ENCODE results near the gene MOB2. TPM values are rescaled to one million over a fixed set of nuclear protein-coding genes. Genes with fewer than 3 reads are reported as not detected.
"Not testable (repeated sequence)": the region's sequence is repeated elsewhere in the genome, so short reads cannot be mapped to it uniquely, and the experiment has no call there.

Gene MOB2
- total and polyA plus RNA-seq, 4 donors: 8.3 to 18.5 (median 14.8) TPM

- DNase-seq (ENCODE audit: low spot score): no peak
- H3K36me3 ChIP-seq (ENCODE audit: control insufficient read depth in 4 of 4, insufficient read depth in 3 of 4, low read depth in 1 of 4, low read length in 3 of 4): no peaks in the 10 kb centered on the region
- no peak overlapping the region for H3K9ac ChIP-seq (ENCODE audit: low read depth in 1 of 2, low read length in 2 of 2)
- 74% methylated on average over 17 of the region's 17 CpGs for WGBS
- no peaks in the 10 kb centered on the region for H3K9me3 ChIP-seq (ENCODE audit: control insufficient read depth in 4 of 4, low read length in 3 of 4)
- no peak for TF ChIP-seq ATF3 (IDR thresholded peaks at IDR 0.05)
- no peak for TF ChIP-seq JUND (IDR thresholded peaks at IDR 0.05)
- no peak for TF ChIP-seq TAF1 (conservative IDR thresholded peaks at IDR 0.05)
- TF ChIP-seq HNF4G (IDR thresholded peaks at IDR 0.05): no peak
- no peak for TF ChIP-seq FOXA1 (IDR thresholded peaks at IDR 0.05)
- TF ChIP-seq EGR1 (IDR thresholded peaks at IDR 0.05; ENCODE audit: low read depth in 2 of 2): no peak
- no peak for TF ChIP-seq RAD21 (IDR thresholded peaks at IDR 0.05)
- no peak for TF ChIP-seq ZBTB33 (IDR thresholded peaks at IDR 0.05)
- no peak for TF ChIP-seq GABPA (IDR thresholded peaks at IDR 0.05 in 1 of 2, conservative IDR thresholded peaks at IDR 0.05 in 1 of 2)
- no peak for TF ChIP-seq HNF4A (conservative IDR thresholded peaks at IDR 0.05)
- no peak for TF ChIP-seq FOXA2 (IDR thresholded peaks at IDR 0.05)
- no peak for TF ChIP-seq MAX (IDR thresholded peaks at IDR 0.05)
- TF ChIP-seq SP1 (IDR thresholded peaks at IDR 0.05): no peak
- TF ChIP-seq YY1 (IDR thresholded peaks at IDR 0.05): no peak
- TF ChIP-seq CTCF (IDR thresholded peaks at IDR 0.05; ENCODE audit: low read depth, low read length, missing input control): no peak
- no peak for TF ChIP-seq RXRA (IDR thresholded peaks at IDR 0.05)
- no peak for TF ChIP-seq NR2F2 (IDR thresholded peaks at IDR 0.05)
- H3K27me3 ChIP-seq (ENCODE audit: control insufficient read depth in 4 of 4, insufficient read depth in 4 of 4, low read length in 3 of 4): peaks cover 0 to 3% (median 0%) of the 10 kb centered on the region in 4 donors
- H3K4me1 ChIP-seq (ENCODE audit: control insufficient read depth in 4 of 4, insufficient read depth in 4 of 4, low read length in 3 of 4): no peaks in the 10 kb centered on the region
- no peak overlapping the region for H3K4me3 ChIP-seq (ENCODE audit: low read depth in 1 of 3, low read length in 3 of 3)
- no peak overlapping the region for H3K27ac ChIP-seq (ENCODE audit: low read depth in 1 of 2, low read length in 2 of 2)
Measured at GRCh38 chr11:1425439-1425838, 61.1 kb downstream of the MOB2 start.

- Histone ChIP-seq H3K4me1 (ENCODE audit: control insufficient read depth in 4 of 4, insufficient read depth in 4 of 4, low read length in 3 of 4) (no peaks in the 10 kb centered on the region), H3K27me3 (ENCODE audit: control insufficient read depth in 4 of 4, insufficient read depth in 4 of 4, low read length in 3 of 4) (peaks cover 0 to 3% (median 0%) of the 10 kb centered on the region in 4 donors), H3K9me3 (ENCODE audit: control insufficient read depth in 4 of 4, low read length in 3 of 4) (peaks cover 0 to under 1% (median 0%) of the 10 kb centered on the region in 4 donors), H3K36me3 (ENCODE audit: control insufficient read depth in 4 of 4, insufficient read depth in 3 of 4, low read depth in 1 of 4, low read length in 3 of 4) (no peaks in the 10 kb centered on the region), H3K9ac (ENCODE audit: low read depth in 1 of 2, low read length in 2 of 2) (no peak overlapping the region), H3K27ac (ENCODE audit: low read depth in 1 of 2, low read length in 2 of 2) (no peak overlapping the region), H3K4me3 (ENCODE audit: low read depth in 1 of 3, low read length in 3 of 3) (no peak overlapping the region)
- 85% methylated on average over 22 of the region's 22 CpGs for WGBS
- no peak for TF ChIP-seq REST (IDR thresholded peaks at IDR 0.05)
- no peak for TF ChIP-seq SP1 (IDR thresholded peaks at IDR 0.05)
- TF ChIP-seq TAF1 (conservative IDR thresholded peaks at IDR 0.05): no peak
- TF ChIP-seq ZBTB33 (IDR thresholded peaks at IDR 0.05): no peak
- TF ChIP-seq YY1 (IDR thresholded peaks at IDR 0.05): no peak
- DNase-seq (ENCODE audit: low spot score): no peak
Measured at GRCh38 chr11:1425006-1425405, 61.6 kb downstream of the MOB2 start.

GRCh38 chr11:1423406-1423805 is 63.2 kb downstream of the MOB2 start:
- H3K27me3 ChIP-seq (ENCODE audit: control insufficient read depth in 4 of 4, insufficient read depth in 4 of 4, low read length in 3 of 4); H3K36me3 ChIP-seq (ENCODE audit: control insufficient read depth in 4 of 4, insufficient read depth in 3 of 4, low read depth in 1 of 4, low read length in 3 of 4); H3K27ac ChIP-seq (ENCODE audit: low read depth in 1 of 2, low read length in 2 of 2); H3K4me3 ChIP-seq (ENCODE audit: low read depth in 1 of 3, low read length in 3 of 3); H3K9ac ChIP-seq (ENCODE audit: low read depth in 1 of 2, low read length in 2 of 2); DNase-seq (ENCODE audit: low spot score); H3K4me1 ChIP-seq (ENCODE audit: control insufficient read depth in 4 of 4, insufficient read depth in 4 of 4, low read length in 3 of 4); H3K9me3 ChIP-seq (ENCODE audit: control insufficient read depth in 4 of 4, low read length in 3 of 4): not testable (repeated sequence)
- WGBS: 85% methylated on average over 19 of the region's 22 CpGs

All from liver (tissue), 9 donors.